Tibial nerve (tissue), 3 donors: ENCODE data around the gene LCN12.

Experiments used
- CTCF ChIP-seq, 5 experiments: fragments of 200-600 bp in 3 of 5; fragments of 450-650 bp in 2 of 5; sonication (generic) in 3 of 5; IDR thresholded peaks; one replicate each; pipeline ENCODE4 v1.5.1; 2016 to 2019; ENCODE audit warnings: antibody characterized with exemption in 5 of 5, mild to moderate bottlenecking in 3 of 5, moderate library complexity in 2 of 5
- POLR2A ChIP-seq, 2 donors: fragments of 450-650 bp; IDR thresholded peaks; one replicate each; pipeline ENCODE4 v1.6.1; 2017; ENCODE audit warnings: antibody characterized with exemption in 2 of 2, mild to moderate bottlenecking in 2 of 2, moderate library complexity in 2 of 2

GRCh38 chr9:136907011-136907914 lies 44.8 kb upstream of the LCN12 start:
- TF ChIP-seq CTCF (IDR thresholded peaks at IDR 0.05) (no peak), POLR2A (IDR thresholded peaks at IDR 0.05) (no peak)
